K562 (cell line): ENCODE data around the gene ZMYND8. TPM values are rescaled to one million over a fixed set of nuclear protein-coding genes. Genes with fewer than 3 reads are reported as not detected.
"Not testable (repeated sequence)": the region's sequence is repeated elsewhere in the genome, so short reads cannot be mapped to it uniquely, and the experiment has no call there.

Source experiments
- ATAC-seq: fragments of 200-7000 bp; cut with Tn5 transposase; 3 replicates; pipeline ENCODE4 v1.9.1; 2020; ENCODE audit warnings: moderate library complexity
- BruUV-seq: library from RNA; stranded (reverse); fragments of 400-500 nt; replicated peaks from 2 replicates; lab custom pipeline; 2021; lab: Mats Ljungman, UMichigan
- CTCF ChIA-PET: fragments of 300-600 bp; formaldehyde crosslinking; extraction: SDS; loops from one replicate; lab custom pipeline; 2021; ENCODE audit warnings: low intra/inter-chr PET ratio; lab: Yijun Ruan, JAX
- POLR2A ChIA-PET: fragments of 300-600, 350-650 bp; sonication (Branson Sonifier 250); formaldehyde crosslinking; extraction: SDS; loops from one replicate; lab custom pipeline; 2021; ENCODE audit warnings: antibody characterized with exemption, inconsistent platforms; lab: Yijun Ruan, JAX
- DNase-seq, 4 experiments: peaks; one replicate each; pipeline versions ENCODE4 v3.0.0 to v3.0.0-alpha.2; 2011 to 2018; ENCODE audit warnings: low spot score in 3 of 4, mixed read lengths in 3 of 4; ENCODE audit errors: extremely low read depth in 1 of 4
- FAIRE-seq: peaks from 2 replicates; lab custom pipeline; 2011; peaks lifted over from hg19 to GRCh38; lab: Jason Lieb, UNC
- H2AFZ ChIP-seq: 2 replicates; pipeline ENCODE4 v1.6.0; 2011; ENCODE audit warnings: low read depth, low read length, control low read depth, inconsistent platforms
- H3K27ac ChIP-seq: fragments of 200-600 bp; 3 replicates; pipeline ENCODE4 v1.8.0; 2011; ENCODE audit warnings: low read depth, mild to moderate bottlenecking, control low read depth, inconsistent platforms, low read length, moderate library complexity, mixed read lengths; ENCODE audit errors: extremely low read depth
- H3K27me3 ChIP-seq, 2 experiments: fragments of 300-600 bp in 1 of 2; 2 replicates in 1 of 2; 3 replicates in 1 of 2; pipeline versions ENCODE4 v1.6.0 to v1.8.0; 2011; ENCODE audit warnings: inconsistent platforms in 2 of 2, low read length in 2 of 2, mild to moderate bottlenecking in 1 of 2, mixed read lengths in 1 of 2, moderate library complexity in 1 of 2; ENCODE audit not compliant: control insufficient read depth in 2 of 2, insufficient read depth in 2 of 2
- H3K36me3 ChIP-seq: fragments of 300-600 bp; 3 replicates; pipeline ENCODE4 v1.8.0; 2011; ENCODE audit warnings: mild to moderate bottlenecking, low read length, inconsistent platforms; ENCODE audit not compliant: control insufficient read depth, insufficient read depth
- H3K4me1 ChIP-seq, 2 experiments: fragments of 200-600 bp in 1 of 2; replicated peaks in 1 of 2; 2 replicates in 1 of 2; 3 replicates in 1 of 2; pipeline versions ENCODE4 v1.5.1 to v1.8.0; 2011; ENCODE audit warnings: inconsistent platforms in 2 of 2, low read length in 2 of 2, mild to moderate bottlenecking in 1 of 2, mixed read lengths in 1 of 2, moderate library complexity in 1 of 2; ENCODE audit not compliant: control insufficient read depth in 2 of 2, insufficient read depth in 2 of 2
- H3K4me2 ChIP-seq: 2 replicates; pipeline ENCODE4 v1.6.1; 2011; ENCODE audit warnings: low read length, control low read depth, inconsistent platforms, mixed read lengths; ENCODE audit not compliant: insufficient read depth
- H3K4me3 ChIP-seq: fragments of 200-600 bp; sonication (generic), shearing (Covaris generic); 2 replicates; pipeline ENCODE4 v1.5.1; 2016; ENCODE audit warnings: control low read depth, inconsistent platforms
- H3K79me2 ChIP-seq: fragments of 200-600 bp; 3 replicates; pipeline ENCODE4 v1.8.0; 2011; ENCODE audit warnings: low read length, inconsistent platforms; ENCODE audit not compliant: control insufficient read depth, insufficient read depth
- H3K9ac ChIP-seq, 2 experiments: 2 replicates each; pipeline versions ENCODE4 v1.6.0 to v1.6.1; 2011; ENCODE audit warnings: low read depth in 2 of 2, low read length in 2 of 2, control low read depth in 1 of 2, inconsistent platforms in 1 of 2, mild to moderate bottlenecking in 1 of 2, mixed read lengths in 1 of 2; ENCODE audit not compliant: insufficient read depth in 1 of 2
- H3K9me1 ChIP-seq: one replicate; pipeline ENCODE4 v1.6.0; 2011; ENCODE audit warnings: inconsistent platforms, mild to moderate bottlenecking, low read length, moderate library complexity; ENCODE audit not compliant: control insufficient read depth, insufficient read depth
- H3K9me3 ChIP-seq: replicated peaks from 2 replicates; pipeline ENCODE4 v1.5.1; 2011; ENCODE audit warnings: low read depth, low read length, inconsistent platforms; ENCODE audit not compliant: control insufficient read depth, insufficient read depth
- H4K20me1 ChIP-seq: replicated peaks from 2 replicates; pipeline ENCODE4 v1.6.1; 2011; ENCODE audit warnings: low read length, inconsistent platforms, mixed read lengths; ENCODE audit not compliant: control insufficient read depth, insufficient read depth
- ZBTB33 ChIP-seq: sonication (generic); formaldehyde crosslinking; IDR thresholded peaks from 2 replicates; pipeline ENCODE4 v1.8.1; 2023; ENCODE audit warnings: mild to moderate bottlenecking, missing genetic modification reagents
- WGBS: fragments of 100-300 bp; shearing (Covaris generic); methylation state at CpG from one replicate; pipeline ENCODE4 v1.1.6; 2016; ENCODE audit warnings: low coverage, mixed read lengths; ENCODE audit not compliant: insufficient coverage; ENCODE audit errors: missing lambda C conversion rate; 5-methylcytosine and 5-hydroxymethylcytosine counted together
- in situ Hi-C: fragments of 300-500 bp; cut with MboI; formaldehyde crosslinking; loops from 4 replicates; pipeline ENCODE4 v1.15.0; 2018; ENCODE audit warnings: inconsistent platforms, mixed read lengths
- intact Hi-C: fragments of 100-400 bp; cut with micrococcal nuclease; formaldehyde crosslinking; loops from 2 replicates; pipeline ENCODE4 v1.14.2; 2022
- polyA plus RNA-seq, 8 experiments: library from polyadenylated mRNA; depleted of rRNA in 4 of 8; stranded (reverse) in 5 of 8; unstranded in 3 of 8; fragments of >200 nt; fragmentation: Nextera tagmentation in 2 of 8; fragmentation: Illumina TruSeq in 1 of 8; extraction: Ambion mirVana in 2 of 8; extraction: Trizol in 1 of 8; gene quantifications; 2 replicates each; pipeline versions ENCODE4 v1.2.1 to v1.2.3, GENCODE V29; 2011 to 2014; ENCODE audit warnings: inconsistent platforms in 1 of 8, missing spikeins in 1 of 8
- total RNA-seq, 7 experiments: library from RNA; depleted of rRNA in 6 of 7; stranded (reverse); fragments of >200 nt in 6 of 7; fragmentation: Illumina TruSeq in 2 of 7; extraction: Trizol in 2 of 7; gene quantifications; 2 replicates each; pipeline versions ENCODE4 v1.2.1 to v1.2.3, GENCODE V29; 2011 to 2021; ENCODE audit warnings: low replicate concordance in 1 of 7

Gene ZMYND8
- total and polyA plus RNA-seq, 9 of the 15 experiments (the other 6 are each of a cell fraction or from before 2014, with no cell fraction given) = 31.8 to 148 (median 71.9) TPM

DNA sequence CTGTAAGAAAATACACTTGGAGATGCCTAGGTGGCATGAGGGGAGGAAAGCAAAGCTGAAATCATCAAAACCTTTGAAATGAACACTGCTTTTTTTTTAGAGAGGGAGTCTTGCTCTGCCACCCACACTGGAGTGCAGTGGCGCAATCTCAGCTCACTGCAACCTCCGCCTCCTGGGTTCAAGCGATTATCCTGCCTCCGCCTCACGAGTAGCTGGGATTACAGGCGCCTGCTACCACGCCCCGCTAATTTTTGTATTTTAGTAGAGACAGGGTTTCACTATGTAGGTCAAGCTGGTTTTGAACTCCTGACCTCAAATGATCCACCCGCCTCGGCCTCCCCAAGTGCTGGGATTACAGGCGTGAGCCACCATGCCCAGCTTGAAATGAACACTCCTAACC, 111.3 kb downstream of the ZMYND8 start:
- not testable (repeated sequence) for BruUV-seq, DNase-seq

More for the DNA sequence above, 111.3 kb downstream of the ZMYND8 start:
- intact Hi-C loops, H3K27ac ChIP-seq, ATAC-seq, FAIRE-seq, H2AFZ ChIP-seq, in situ Hi-C loops, H3K27me3 ChIP-seq, CTCF ChIA-PET, H3K4me1 ChIP-seq, H3K9me1 ChIP-seq, H3K4me2 ChIP-seq, H3K9me3 ChIP-seq, H3K9ac ChIP-seq, H3K4me3 ChIP-seq, H4K20me1 ChIP-seq: not testable (repeated sequence)
- 92% methylated on average over 11 of the region's 11 CpGs for WGBS
- POLR2A ChIA-PET = interaction anchor here (1.3 kb wide), 1 partner anchor 9 kb away, joined by 6 read pairs; no protein-coding TSS in a partner anchor
- peak; percentile 51; the same call in 1 of the 2 replicates for TF ChIP-seq ZBTB33 (CRISPR knock-in tag)
- peaks cover 93% of the 10 kb centered on the region for H3K36me3 ChIP-seq
- peaks cover 90% of the 10 kb centered on the region for H3K79me2 ChIP-seq
